GM19372 (cell line): ENCODE results near the gene SLC1A3.

Source experiments
- ATAC-seq: cut with Tn5 transposase; IDR thresholded peaks from one replicate; pipeline ENCODE4 v1.9.1; 2021; ENCODE audit warnings: mild to moderate bottlenecking, low read depth, moderate library complexity; ENCODE audit not compliant: unreplicated experiment

Gene SLC1A3

GRCh38 chr5:36710039-36710438 is 103.6 kb downstream of the SLC1A3 start:
- no peak for ATAC-seq

- no peak for ATAC-seq
Observed at GRCh38 chr5:36712706-36713105, 106.3 kb downstream of the SLC1A3 start.

- no peak for ATAC-seq
Observed at GRCh38 chr5:36713541-36713940, 107.1 kb downstream of the SLC1A3 start.

GRCh38 chr5:36717131-36717695 is 110.8 kb downstream of the SLC1A3 start:
- no peak for ATAC-seq

DNA sequence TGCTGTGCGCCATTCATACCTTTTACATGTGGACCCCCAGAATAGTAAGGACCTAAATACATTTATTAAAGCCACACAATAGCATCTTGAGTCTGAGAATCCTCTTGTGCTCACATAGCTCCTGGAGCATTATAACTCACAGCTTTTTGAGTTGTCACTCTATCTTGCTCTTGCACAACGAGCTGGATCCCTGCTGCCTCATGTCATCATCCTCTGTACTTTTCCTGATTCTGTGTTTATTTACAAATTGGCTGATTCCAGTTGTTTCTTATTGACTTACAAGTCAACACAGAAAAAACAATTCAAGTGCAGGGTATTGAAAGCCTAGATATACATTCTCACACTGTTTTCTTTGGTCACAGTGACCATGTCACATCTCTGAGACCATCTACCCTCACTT is 112.9 kb downstream of the SLC1A3 start:
- ATAC-seq, result no peak

GRCh38 chr5:36720688-36721087 is 114.3 kb downstream of the SLC1A3 start:
- ATAC-seq, result no peak

DNA sequence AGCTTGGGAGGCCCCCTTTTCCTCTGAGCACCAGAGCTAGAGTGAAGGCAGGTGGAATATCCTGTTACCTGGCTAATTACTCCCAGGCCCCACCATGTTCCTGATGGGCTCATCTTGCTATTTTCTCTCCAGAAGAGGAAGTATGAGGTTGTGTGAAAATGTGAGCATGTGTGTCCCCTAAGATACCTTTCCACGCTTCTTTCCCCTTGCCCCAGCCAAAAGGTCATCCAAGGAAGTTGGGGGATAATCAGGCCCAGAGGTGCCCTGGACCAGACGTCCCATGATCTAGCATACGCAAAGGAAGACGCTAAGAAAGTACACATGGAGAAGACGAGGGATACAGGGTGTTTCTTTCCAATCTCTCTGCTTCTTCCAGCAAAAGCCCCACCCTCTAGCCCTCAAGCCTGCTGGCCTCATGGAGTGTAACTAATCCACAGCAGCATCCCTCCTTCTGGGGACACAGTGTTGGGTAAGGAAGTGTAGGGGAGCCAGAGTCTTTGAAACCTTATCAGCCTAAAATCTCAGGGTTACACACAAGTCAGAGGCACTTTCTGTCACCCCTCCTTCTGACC is 115.3 kb downstream of the SLC1A3 start:
- no peak for ATAC-seq

DNA sequence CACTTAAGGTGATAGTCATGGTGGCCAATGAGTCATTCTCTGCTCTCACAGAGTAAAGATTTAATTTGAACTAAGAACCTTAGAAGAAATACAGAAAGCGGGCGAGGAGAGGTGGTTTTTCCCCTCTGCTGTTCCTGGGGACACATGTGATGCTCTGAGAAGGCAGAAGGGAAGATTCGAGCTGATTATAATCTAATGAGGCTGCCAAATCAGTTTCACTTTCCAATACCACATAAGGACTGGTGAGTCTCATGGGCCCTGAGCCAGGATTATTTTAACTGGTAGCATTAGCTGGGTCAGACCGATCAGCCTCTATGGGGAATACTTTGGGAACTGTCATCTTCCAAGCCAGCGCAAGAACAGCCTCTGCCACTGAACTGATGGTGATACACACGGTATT is 116.5 kb downstream of the SLC1A3 start:
- ATAC-seq, result no peak

DNA sequence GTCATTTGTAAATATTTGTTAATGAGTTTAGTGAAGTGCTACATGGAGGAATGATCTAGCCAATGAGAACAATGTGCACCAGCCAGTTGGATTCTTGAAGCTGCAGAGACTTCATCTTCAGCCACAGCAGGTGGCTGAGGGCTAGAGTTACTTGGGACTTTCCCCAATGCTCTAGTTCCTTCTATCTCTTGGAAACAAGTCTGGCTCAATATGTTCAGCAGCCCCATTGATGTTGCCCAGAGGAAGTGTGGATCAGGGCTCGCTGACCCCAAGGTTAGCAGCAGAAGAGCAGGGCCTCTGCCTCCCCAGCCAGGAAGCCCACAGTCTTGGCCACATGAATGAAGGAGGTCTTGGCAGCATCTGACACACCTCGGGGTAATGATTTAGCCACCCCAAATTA is 117.5 kb downstream of the SLC1A3 start:
- peak; percentile 48 for ATAC-seq

DNA sequence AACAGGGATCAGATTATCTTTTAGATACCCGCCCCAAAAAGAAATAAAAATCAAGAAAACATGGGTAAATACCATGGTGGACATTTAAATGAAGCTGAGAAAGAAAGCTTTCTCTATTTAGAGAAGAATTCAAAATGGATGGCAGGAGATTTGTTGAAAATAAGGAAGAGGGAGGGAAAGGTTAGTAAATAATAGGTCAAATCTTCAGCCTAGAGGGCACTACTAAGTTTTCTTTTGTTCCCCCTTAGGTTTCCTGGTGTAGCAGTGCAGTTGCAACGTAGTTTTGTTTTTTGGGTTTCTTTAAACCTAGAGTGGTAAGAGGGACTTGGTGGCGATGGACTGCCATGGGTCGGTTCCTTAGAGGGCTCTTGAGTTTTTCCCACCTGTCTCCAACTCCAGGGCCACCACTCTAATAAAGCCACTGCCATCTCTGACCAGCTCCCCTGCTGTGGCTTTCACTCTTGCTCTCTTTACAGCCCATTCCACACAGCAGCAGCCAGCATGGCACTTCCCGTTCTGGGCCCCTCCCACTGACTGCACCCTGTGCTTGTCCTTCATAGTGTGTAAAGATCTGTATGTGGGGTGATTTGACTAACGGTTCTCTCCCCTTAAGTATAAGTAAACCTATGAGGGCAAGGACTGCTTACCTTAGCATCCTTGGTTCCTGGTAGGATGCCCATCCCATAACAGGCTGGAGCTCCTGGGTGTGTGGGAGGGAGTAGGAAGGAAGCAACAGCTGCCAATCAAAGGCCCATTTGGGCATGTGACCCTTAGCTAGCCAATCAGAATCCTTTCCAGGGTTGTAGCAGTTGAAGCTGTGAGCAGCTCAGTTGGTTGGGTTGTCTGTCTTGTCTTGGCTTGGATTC is 118.3 kb downstream of the SLC1A3 start:
- ATAC-seq, result peak; percentile 66

DNA sequence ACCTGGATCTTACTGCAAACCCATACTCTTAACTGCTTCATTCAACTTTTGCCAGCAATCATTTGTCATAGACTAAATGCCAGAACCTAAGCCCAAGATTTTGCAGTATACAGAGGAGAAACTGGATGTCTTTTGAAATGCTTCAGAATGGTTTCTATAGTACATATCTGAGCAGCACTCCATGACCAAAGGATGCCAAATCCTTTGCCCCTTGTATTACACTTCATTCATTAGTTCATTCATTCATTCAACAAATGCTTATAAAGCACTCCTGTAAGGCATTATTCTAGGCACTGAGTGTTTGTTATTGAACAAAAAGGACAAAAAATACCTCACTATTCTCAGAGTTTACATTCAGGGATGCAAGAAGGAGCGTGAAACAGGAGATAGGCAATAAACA is 119.9 kb downstream of the SLC1A3 start:
- no peak for ATAC-seq

DNA sequence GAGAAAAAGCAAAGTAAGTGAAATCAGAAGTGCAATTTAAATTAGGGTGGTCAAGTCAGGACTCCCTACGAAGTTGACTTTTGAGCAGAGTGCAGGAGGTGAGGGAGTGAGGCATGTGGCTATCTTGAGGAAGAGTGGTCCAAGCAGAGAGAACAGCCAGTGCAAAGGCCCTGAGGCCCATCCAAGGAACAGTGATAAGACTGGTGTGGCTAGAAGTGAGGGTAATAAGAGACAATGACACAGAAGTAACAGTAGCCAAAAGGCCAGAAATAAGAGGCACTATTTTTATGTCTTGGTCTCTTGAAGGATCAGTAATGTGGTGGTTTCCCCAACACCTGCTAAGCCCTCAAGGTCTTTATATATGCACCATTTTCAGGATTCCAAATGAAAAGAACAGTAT is 120.4 kb downstream of the SLC1A3 start:
- ATAC-seq, result no peak

GRCh38 chr5:36728697-36729543 is 122.5 kb downstream of the SLC1A3 start:
- no peak for ATAC-seq

DNA sequence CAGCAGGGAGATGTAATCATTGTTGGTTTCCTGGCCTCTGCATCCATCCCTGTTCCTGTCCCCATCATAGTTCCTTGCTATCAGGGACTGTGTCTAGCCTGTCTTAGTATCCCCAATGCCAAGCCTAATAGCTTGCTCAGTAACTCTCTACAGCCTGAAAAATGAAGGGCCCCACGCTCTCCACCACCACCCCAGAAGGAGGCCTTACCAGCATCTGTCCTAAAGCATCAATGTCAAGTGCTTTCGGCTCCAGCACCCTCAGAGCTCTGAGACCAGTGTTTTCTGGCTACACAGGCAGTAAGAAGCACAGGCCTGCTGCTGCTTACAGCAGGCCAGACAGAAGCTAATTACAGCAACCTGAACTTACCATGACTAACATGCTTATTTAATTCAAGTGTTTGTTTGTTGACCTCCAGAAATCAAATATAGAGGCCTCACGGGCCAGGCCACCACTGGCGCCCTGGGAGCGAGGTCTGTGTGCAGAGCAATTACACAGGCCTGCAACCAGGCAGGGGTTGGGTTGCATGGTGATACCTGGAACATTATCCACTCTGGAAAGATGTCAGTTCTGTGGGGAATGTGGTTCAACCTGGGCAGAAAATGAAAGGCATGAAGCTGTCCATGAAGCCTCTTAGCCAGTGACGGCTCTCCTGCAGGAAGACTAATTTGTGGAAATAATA is 124.3 kb downstream of the SLC1A3 start:
- ATAC-seq, result no peak

DNA sequence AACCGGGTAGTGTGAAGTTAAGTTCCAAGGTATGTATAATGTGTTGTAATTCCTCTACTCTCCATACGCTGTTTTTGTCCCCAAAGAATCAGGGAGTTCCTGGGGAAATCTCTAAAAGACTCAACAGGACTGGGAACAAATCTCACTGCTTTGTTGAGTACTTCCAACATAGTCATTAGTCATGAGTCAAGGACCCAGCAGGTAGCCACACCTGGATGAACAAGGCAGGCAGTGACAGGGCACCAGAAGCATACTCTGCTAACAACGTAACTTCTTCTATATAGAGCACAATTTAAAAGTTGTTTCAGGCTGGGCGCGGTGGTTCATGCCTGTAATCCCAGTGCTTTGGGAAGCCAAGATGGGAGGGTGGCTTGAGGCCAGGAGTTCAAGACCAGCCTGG is 126.8 kb downstream of the SLC1A3 start:
- ATAC-seq, result no peak

- ATAC-seq, result no peak
Observed at GRCh38 chr5:36734422-36734821, 128.0 kb downstream of the SLC1A3 start.

DNA sequence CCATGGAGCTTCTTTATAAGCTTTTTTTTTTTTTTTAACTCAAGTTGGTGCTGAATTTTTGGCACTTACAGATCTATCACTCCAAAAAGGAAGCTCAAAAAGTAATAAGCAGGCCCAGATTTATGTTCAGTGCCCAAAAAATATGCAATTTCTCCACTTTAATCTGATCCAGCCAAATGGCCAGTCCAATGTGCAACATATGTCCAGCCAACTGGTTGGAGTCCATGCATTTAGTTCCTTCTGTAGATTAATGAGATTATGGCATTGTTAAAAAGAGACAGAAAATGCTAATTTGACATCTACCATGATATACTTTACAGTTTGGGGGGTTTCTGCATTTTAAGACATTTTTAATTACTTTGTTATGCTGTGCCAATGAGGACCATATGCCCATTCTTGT is 129.5 kb downstream of the SLC1A3 start:
- ATAC-seq, result no peak
